ENCODE data around the gene HOXD11. TPM values are rescaled to one million over a fixed set of nuclear protein-coding genes. Genes with fewer than 3 reads are reported as not detected.

Gene HOXD11
- total and polyA plus RNA-seq, 2 of the 4 experiments (the other 2 are of a cell fraction): not detected

DNA sequence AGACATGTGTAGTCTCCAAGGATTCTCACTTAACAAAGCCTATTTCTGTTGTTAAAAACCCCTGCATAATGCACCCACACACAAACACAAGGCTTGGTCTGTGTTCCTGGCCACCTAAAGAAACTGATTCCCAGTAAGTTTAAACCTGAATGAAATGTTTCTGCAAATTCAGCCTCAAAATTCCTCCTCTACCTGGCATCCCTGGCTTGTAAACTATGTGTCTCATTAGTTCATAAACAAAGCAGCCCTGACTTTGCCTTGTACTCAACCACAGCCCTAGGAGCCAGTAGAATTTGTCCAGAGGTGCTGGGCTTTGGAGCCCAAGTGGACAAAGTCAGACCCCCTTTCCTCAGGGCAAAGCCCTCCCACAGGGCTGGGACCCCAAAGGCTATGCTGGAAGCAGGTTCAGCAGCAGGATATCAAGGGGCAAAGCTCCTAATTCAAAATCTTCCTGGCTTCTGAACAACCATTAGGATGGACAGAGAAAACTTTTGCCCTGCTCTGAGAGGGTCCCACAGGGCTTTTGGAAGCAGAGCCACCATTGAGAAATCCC, 17.2 kb upstream of the HOXD11 start (continued):
- TF ChIP-seq POLR2A (IDR thresholded peaks at IDR 0.05; ENCODE audit: low read depth, low read length) (no peak), NFE2L2 (IDR thresholded peaks at IDR 0.05; ENCODE audit: low read depth, low read length) (no peak), CEBPB (IDR thresholded peaks at IDR 0.05; ENCODE audit: low read depth, low read length) (no peak), RCOR1 (IDR thresholded peaks at IDR 0.05; ENCODE audit: insufficient replicate concordance, low read length) (no peak), MAZ (IDR thresholded peaks at IDR 0.05; ENCODE audit: borderline replicate concordance, low read depth, low read length) (no peak)

DNA sequence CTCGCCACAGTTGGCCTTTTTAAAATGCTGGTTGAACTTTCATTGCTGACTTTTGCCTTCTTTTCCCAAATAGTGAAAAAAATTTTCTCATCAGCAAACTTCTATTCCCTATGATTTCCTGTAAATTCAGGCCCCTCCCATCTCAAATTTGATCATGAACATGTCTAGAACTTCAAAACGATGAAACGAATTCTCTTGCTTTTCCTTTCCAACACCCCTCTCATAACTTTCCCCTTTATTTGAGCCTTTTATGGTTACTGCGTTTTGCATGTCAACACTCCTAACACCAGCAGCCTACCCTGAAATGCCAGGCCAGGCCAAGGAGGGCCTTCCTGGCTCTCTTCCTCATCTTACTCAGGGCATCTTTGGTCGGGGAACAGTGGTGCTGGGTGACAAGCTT, 16.2 kb upstream of the HOXD11 start:
- H2BK15ac ChIP-seq (ENCODE audit: low read depth, low read length): no peak overlapping the region
- H3K4ac ChIP-seq (ENCODE audit: low read depth, low read length): no peak overlapping the region
- no peak overlapping the region for H3K4me3 ChIP-seq (ENCODE audit: insufficient read depth, low read depth, low read length)
- H3K9ac ChIP-seq (ENCODE audit: low read depth, low read length): no peak overlapping the region
- H2BK20ac ChIP-seq (ENCODE audit: low read depth, low read length): no peak overlapping the region
- no peak overlapping the region for H3K23ac ChIP-seq (ENCODE audit: low read depth, low read length)
- H3K9me1 ChIP-seq (ENCODE audit: insufficient read depth, low read length): no peaks in the 10 kb centered on the region
- ATAC-seq (ENCODE audit: low read depth) (no peak), DNase-seq (no peak)
- H2BK5ac ChIP-seq (ENCODE audit: low read depth, low read length, poor library complexity, severe bottlenecking): no peak overlapping the region
- no peak overlapping the region for H4K8ac ChIP-seq (ENCODE audit: low read depth in 2 of 2, low read length in 2 of 2)
- ChIA-PET CTCF (no interaction called here), POLR2A (ENCODE audit: unreplicated experiment) (no interaction called here)
- H3K56ac ChIP-seq (ENCODE audit: extremely low read depth, insufficient read depth, low read length): no peak overlapping the region
- H3K4me1 ChIP-seq (ENCODE audit: control insufficient read depth, insufficient read depth, low read length): no peaks in the 10 kb centered on the region
- intact Hi-C loops (cut with micrococcal nuclease) (loop anchor here (10.0 kb wide), 1 partner anchor 1386 kb away; no protein-coding TSS in a partner anchor), in situ Hi-C loops (cut with MboI; ENCODE audit: low sequenced_read_pairs) (loop anchor here (10.0 to 25.0 kb wide), 4 partner anchors 406 to 1354 kb away; no protein-coding TSS in a partner anchor), dilution Hi-C loops (cut with HindIII; ENCODE audit: low sequenced_read_pairs, unreplicated experiment) (no loop called here)
- 8% methylated on average over 2 of the region's 5 CpGs; no CpG with 5 or more reads in 1 of the 2 experiments for WGBS, 2 experiments (ENCODE audit: extremely low coverage in 2 of 2, insufficient read length in 1 of 2)
- no peak overlapping the region for H2BK120ac ChIP-seq (ENCODE audit: low read depth, low read length)
- H4K5ac ChIP-seq (ENCODE audit: low read depth, low read length): no peak overlapping the region
- no peak overlapping the region for H2AK5ac ChIP-seq (ENCODE audit: low read depth, low read length)
- H3K27me3 ChIP-seq (ENCODE audit: control insufficient read depth, insufficient read depth, low read length): peaks cover 85% of the 10 kb centered on the region
- H3K18ac ChIP-seq (ENCODE audit: low read depth, low read length): no peak overlapping the region
- H3K14ac ChIP-seq (replicated peaks; ENCODE audit: low read depth, low read length): no peak overlapping the region
- H4K20me1 ChIP-seq (ENCODE audit: insufficient read depth, low read length): no peaks in the 10 kb centered on the region
- H3K79me1 ChIP-seq (ENCODE audit: low read depth in 1 of 2, low read length in 2 of 2): no peaks in the 10 kb centered on the region
- no peak overlapping the region for H3K27ac ChIP-seq (ENCODE audit: insufficient read depth, low read length)
- H3K9me3 ChIP-seq (ENCODE audit: control insufficient read depth, insufficient read depth, low read length): peaks cover 10% of the 10 kb centered on the region
- H2AK9ac ChIP-seq (replicated peaks; ENCODE audit: low read depth, low read length, poor library complexity): no peak overlapping the region
- H3K36me3 ChIP-seq (ENCODE audit: control insufficient read depth, insufficient read depth, low read length): no peaks in the 10 kb centered on the region
- H2AFZ ChIP-seq (replicated peaks; ENCODE audit: low read length, poor library complexity): no peak overlapping the region
- no peak overlapping the region for H3K4me2 ChIP-seq (ENCODE audit: low read depth, low read length)
- no peak overlapping the region for H4K91ac ChIP-seq (ENCODE audit: insufficient read depth, low read depth, low read length)
- BruUV-seq (replicated peaks): no TSS peak
- TF ChIP-seq SMC3 (IDR thresholded peaks at IDR 0.05; ENCODE audit: low read depth, low read length) (no peak), FOS (IDR thresholded peaks at IDR 0.05; ENCODE audit: low read depth, low read length) (no peak), MAFK (IDR thresholded peaks at IDR 0.05; ENCODE audit: low read depth, low read length) (no peak), RAD21 (IDR thresholded peaks at IDR 0.05; ENCODE audit: low read length) (no peak), NFE2L2 (IDR thresholded peaks at IDR 0.05; ENCODE audit: low read depth, low read length) (no peak), CEBPB (IDR thresholded peaks at IDR 0.05; ENCODE audit: low read depth, low read length) (no peak), POLR2A (IDR thresholded peaks at IDR 0.05; ENCODE audit: low read depth, low read length) (no peak), MXI1 (IDR thresholded peaks at IDR 0.05; ENCODE audit: borderline replicate concordance, low read depth, low read length) (no peak), RCOR1 (IDR thresholded peaks at IDR 0.05; ENCODE audit: insufficient replicate concordance, low read length) (no peak), CHD1 (IDR thresholded peaks at IDR 0.05; ENCODE audit: low read depth, low read length) (no peak), MAZ (IDR thresholded peaks at IDR 0.05; ENCODE audit: borderline replicate concordance, low read depth, low read length) (no peak), RFX5 (IDR thresholded peaks at IDR 0.05; ENCODE audit: low read depth, low read length) (no peak)
- TF ChIP-seq, protein P1, sequence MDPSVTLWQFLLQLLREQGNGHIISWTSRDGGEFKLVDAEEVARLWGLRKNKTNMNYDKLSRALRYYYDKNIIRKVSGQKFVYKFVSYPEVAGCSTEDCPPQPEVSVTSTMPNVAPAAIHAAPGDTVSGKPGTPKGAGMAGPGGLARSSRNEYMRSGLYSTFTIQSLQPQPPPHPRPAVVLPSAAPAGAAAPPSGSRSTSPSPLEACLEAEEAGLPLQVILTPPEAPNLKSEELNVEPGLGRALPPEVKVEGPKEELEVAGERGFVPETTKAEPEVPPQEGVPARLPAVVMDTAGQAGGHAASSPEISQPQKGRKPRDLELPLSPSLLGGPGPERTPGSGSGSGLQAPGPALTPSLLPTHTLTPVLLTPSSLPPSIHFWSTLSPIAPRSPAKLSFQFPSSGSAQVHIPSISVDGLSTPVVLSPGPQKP (IDR thresholded peaks at IDR 0.05; ENCODE audit: borderline replicate concordance, low read depth, low read length): no peak
- TF ChIP-seq, protein P2, sequence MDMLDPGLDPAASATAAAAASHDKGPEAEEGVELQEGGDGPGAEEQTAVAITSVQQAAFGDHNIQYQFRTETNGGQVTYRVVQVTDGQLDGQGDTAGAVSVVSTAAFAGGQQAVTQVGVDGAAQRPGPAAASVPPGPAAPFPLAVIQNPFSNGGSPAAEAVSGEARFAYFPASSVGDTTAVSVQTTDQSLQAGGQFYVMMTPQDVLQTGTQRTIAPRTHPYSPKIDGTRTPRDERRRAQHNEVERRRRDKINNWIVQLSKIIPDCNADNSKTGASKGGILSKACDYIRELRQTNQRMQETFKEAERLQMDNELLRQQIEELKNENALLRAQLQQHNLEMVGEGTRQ (IDR thresholded peaks at IDR 0.05; ENCODE audit: low read depth, low read length): no peak
